Cardiac muscle cell (in vitro differentiated cells and primary cell): ENCODE data around the gene GATA3. TPM values are rescaled to one million over a fixed set of nuclear protein-coding genes. Genes with fewer than 3 reads are reported as not detected.

Source experiments
- DNase-seq, 2 donors: peaks; one replicate each; pipeline versions ENCODE4 v3.0.0 to v3.0.0-alpha.2; 2010 to 2017; ENCODE audit warnings: low read depth in 1 of 2, low spot score in 1 of 2
- H3K27ac ChIP-seq: fragments of 200-600 bp; sonication (generic); 2 replicates; pipeline ENCODE4 v1.5.1; 2016
- H3K27me3 ChIP-seq: fragments of 200-600 bp; sonication (generic); 2 replicates; pipeline ENCODE4 v1.6.0; 2016; ENCODE audit warnings: control low read depth
- H3K36me3 ChIP-seq: fragments of 200-600 bp; sonication (generic); 2 replicates; pipeline ENCODE4 v1.5.1; 2016; ENCODE audit warnings: control low read depth
- H3K4me1 ChIP-seq: fragments of 200-600 bp; sonication (generic); 2 replicates; pipeline ENCODE4 v1.8.1; 2017; ENCODE audit warnings: low read depth, mild to moderate bottlenecking, mixed run types
- H3K4me3 ChIP-seq: fragments of 200-600 bp; sonication (generic); 2 replicates; pipeline ENCODE4 v1.5.1; 2016; ENCODE audit warnings: mild to moderate bottlenecking
- H3K9me3 ChIP-seq: fragments of 200-600 bp; sonication (generic); 2 replicates; pipeline ENCODE4 v1.5.1; 2017; ENCODE audit warnings: low read depth, mild to moderate bottlenecking, control low read depth
- polyA plus RNA-seq: library from polyadenylated mRNA; unstranded; fragments of >200 nt; fragmentation: Nextera tagmentation; extraction: Ambion mirVana; gene quantifications from 2 replicates; pipeline ENCODE4 v1.2.1, GENCODE V29; 2016
- total RNA-seq: library from RNA; depleted of rRNA; stranded (reverse); fragments of >200 nt; gene quantifications from 2 replicates; pipeline ENCODE4 v1.2.3, GENCODE V29; 2016
- TF ChIP-seq, protein P1 (sequence below): IDR thresholded peaks from 2 replicates; pipeline ENCODE4 v1.5.1; 2012; ENCODE audit warnings: low read depth, mild to moderate bottlenecking, low read length

Gene GATA3
- total and polyA plus RNA-seq, 2 experiments from 2014 or later: 3.4 to 4.4 TPM

- no peaks in the 10 kb centered on the region for H3K36me3 ChIP-seq
- TF ChIP-seq, protein P1, sequence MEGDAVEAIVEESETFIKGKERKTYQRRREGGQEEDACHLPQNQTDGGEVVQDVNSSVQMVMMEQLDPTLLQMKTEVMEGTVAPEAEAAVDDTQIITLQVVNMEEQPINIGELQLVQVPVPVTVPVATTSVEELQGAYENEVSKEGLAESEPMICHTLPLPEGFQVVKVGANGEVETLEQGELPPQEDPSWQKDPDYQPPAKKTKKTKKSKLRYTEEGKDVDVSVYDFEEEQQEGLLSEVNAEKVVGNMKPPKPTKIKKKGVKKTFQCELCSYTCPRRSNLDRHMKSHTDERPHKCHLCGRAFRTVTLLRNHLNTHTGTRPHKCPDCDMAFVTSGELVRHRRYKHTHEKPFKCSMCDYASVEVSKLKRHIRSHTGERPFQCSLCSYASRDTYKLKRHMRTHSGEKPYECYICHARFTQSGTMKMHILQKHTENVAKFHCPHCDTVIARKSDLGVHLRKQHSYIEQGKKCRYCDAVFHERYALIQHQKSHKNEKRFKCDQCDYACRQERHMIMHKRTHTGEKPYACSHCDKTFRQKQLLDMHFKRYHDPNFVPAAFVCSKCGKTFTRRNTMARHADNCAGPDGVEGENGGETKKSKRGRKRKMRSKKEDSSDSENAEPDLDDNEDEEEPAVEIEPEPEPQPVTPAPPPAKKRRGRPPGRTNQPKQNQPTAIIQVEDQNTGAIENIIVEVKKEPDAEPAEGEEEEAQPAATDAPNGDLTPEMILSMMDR: no peak
- no peaks in the 10 kb centered on the region for H3K9me3 ChIP-seq
- peaks cover 100% of the 10 kb centered on the region for H3K27me3 ChIP-seq
- no peak for DNase-seq
- H3K4me3 ChIP-seq: no peak overlapping the region
- H3K4me1 ChIP-seq: no peaks in the 10 kb centered on the region
- H3K27ac ChIP-seq: no peak overlapping the region
These were observed 17.8 kb upstream of the GATA3 start for GRCh38 chr10:8036506-8037198.

DNA sequence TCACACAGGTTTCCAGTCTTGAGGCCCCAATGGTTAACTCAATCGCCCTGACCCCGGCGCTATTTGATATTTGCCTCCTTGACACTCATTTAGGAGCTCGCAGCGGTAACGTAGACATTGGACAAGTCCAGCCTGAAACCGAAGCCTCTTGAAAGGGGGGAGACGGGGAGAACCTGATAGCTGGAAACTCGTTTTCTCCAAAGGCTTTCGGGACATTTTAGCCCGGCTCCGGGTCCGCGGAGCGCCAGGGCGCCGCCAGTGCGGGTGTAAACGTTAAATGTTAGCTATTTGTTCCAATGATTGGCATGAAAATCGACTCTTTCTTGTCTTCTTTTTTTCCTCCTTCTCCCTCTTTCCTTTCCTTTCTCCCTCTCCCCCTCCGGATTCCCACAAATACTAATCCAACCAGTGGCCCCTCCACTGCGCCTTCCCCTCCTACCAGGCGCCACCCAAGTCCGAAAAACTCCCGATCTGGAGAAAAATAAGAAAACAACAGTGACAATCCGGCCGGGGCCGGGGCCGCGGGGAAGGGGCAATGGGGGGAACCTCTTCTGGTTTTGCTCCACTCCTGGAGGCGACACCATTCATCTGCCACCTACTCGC, 17.2 kb upstream of the GATA3 start:
- Histone ChIP-seq H3K27me3 (peaks cover 100% of the 10 kb centered on the region), H3K27ac (no peak overlapping the region), H3K9me3 (no peaks in the 10 kb centered on the region), H3K36me3 (no peaks in the 10 kb centered on the region), H3K4me3 (no peak overlapping the region), H3K4me1 (no peaks in the 10 kb centered on the region)
- TF ChIP-seq, protein P1: no peak
- peak in 1 of 2 donors; percentile 9 for DNase-seq

DNA sequence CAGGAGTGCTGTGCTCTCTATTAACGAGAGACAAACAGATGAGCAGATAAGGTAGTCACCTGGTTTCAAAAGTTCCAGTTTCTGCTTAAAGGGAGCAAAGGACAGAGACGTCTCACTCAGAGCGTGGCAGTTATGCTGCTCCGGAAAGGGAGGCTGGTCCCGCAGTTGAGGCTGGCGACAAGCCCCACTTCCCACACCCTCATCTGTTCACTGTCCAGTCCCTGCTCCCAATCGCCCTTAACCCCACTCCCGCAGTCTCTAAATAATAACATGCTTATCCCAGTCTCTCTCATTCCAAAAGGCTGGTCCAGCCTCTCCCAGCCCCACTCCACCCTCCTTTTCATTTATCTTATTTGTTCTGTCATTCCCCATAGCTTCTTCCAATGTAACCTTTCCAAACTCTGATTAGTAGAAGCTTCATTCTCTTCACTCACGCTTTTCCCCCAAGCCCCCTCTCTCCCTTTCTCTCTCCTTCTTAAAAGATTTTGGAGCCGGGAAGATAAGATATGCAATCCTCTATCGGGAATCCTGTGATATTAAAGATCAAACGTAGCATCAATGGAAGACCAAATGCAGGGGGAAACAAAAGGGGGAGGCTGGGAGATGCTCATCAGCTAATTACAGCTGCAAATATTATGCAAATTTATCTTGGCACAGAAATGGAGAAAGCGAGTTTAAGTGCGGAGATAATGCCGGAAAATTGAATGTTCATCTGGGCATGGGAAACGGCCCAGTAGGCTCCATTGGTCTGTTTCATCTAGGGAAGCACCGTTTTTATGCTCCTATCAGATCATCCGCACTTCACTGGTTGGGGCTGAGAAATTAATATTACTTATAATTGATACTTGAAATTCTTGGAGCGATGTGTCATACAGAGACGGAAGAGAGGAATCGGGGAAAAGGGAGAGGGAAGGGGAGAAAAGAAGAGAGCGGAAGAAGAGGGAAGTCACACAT, 16.3 kb upstream of the GATA3 start:
- no peaks in the 10 kb centered on the region for H3K4me1 ChIP-seq
- H3K4me3 ChIP-seq: no peak overlapping the region
- no peaks in the 10 kb centered on the region for H3K36me3 ChIP-seq
- H3K27me3 ChIP-seq: peaks cover 100% of the 10 kb centered on the region
- H3K27ac ChIP-seq: no peak overlapping the region
- H3K9me3 ChIP-seq: no peaks in the 10 kb centered on the region
- no peak for DNase-seq
- TF ChIP-seq, protein P1: no peak

DNA sequence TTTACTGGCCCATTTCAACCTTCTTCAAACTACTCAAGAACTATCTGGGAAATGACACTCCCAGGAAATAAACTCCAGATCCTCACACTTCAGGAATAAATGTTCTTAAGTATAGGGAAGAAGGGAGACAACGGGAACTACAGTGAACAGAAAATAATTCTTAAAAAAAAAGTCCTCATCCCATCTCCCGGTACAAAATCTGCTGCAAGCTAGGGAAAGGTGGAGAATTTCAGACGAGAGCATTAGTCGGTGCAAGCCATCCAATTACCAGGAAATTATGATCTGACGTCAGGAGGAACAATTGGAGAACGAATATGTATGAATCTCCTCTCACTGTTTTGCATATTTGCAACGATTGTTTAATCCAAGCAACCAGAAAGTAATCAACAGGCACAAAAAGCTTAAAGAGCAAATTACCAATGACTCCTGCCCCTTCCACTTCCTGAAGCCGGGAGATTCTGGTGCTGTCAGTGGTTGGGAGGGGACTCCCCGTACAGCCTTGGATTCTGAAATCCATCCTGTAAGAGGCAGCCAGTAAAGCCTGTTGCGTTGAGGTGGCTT, 15.1 kb upstream of the GATA3 start:
- TF ChIP-seq, protein P1: no peak
- no peak overlapping the region for H3K27ac ChIP-seq
- DNase-seq: no peak

GRCh38 chr10:8040651-8041050, 13.8 kb upstream of the GATA3 start:
- no peak overlapping the region for H3K27ac ChIP-seq
- H3K27me3 ChIP-seq: peaks cover 100% of the 10 kb centered on the region
- H3K36me3 ChIP-seq: no peaks in the 10 kb centered on the region
- no peak overlapping the region for H3K4me3 ChIP-seq
- H3K4me1 ChIP-seq: no peaks in the 10 kb centered on the region
- DNase-seq: no peak
- no peaks in the 10 kb centered on the region for H3K9me3 ChIP-seq
- TF ChIP-seq, protein P1: no peak

More for the DNA sequence above, 15.1 kb upstream of the GATA3 start:
- H3K4me3 ChIP-seq: no peak overlapping the region
- no peaks in the 10 kb centered on the region for H3K9me3 ChIP-seq
- H3K4me1 ChIP-seq: no peaks in the 10 kb centered on the region
- no peaks in the 10 kb centered on the region for H3K36me3 ChIP-seq
- H3K27me3 ChIP-seq: peaks cover 100% of the 10 kb centered on the region
